ENCODE results near the gene TICAM2. TPM values are rescaled to one million over a fixed set of nuclear protein-coding genes. Genes with fewer than 3 reads are reported as not detected.

TICAM2 gene
- total and polyA plus RNA-seq, 2 of the 8 experiments (the other 6 are each of a cell fraction or from before 2014, with no cell fraction given) = 0.02 TPM; not detected in 1

DNA sequence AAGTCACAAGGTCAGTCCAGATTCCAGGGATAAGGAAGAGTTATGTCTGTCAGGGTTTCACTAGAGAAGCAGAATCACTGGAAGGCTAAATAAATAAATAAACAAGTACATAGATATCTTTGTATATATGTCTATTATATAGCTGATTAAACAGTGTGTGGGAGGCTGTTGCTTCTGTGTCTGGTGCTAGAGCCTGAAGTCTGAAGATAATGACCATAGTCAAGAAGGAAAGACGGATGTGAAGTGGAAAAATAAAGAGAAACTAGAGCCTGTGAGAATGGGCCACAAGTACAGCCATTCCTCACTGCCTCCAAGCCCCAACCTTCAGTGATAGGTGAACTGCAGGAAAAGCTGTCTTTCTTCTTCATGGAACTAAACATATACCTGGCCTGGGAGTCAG lies 27.6 kb upstream of the TICAM2 start:
- H3K14ac ChIP-seq (ENCODE audit: insufficient read length) = no peak overlapping the region
- no peaks in the 10 kb centered on the region for H3K79me1 ChIP-seq (ENCODE audit: low read depth, low read length)
- 80% methylated on average over 1 of the region's 1 CpG; no CpG with 5 or more reads in 1 of the 2 experiments for WGBS, 2 experiments (ENCODE audit: extremely low coverage in 1 of 2, insufficient coverage in 1 of 2, insufficient read length in 1 of 2, insufficient replicate concordance in 2 of 2, low coverage in 1 of 2, low lambda C conversion rate in 2 of 2, missing lambda C conversion rate in 1 of 2)
- H3K4me1 ChIP-seq (replicated peaks in 1 of 4; ENCODE audit: control insufficient read depth in 3 of 4, insufficient read depth in 4 of 4, low read length in 3 of 4) = peaks cover 0 to 4% (median 1%) of the 10 kb centered on the region in 4 experiments; a peak in 4 of 7 replicates
- H4K20me1 ChIP-seq (replicated peaks in 1 of 2; ENCODE audit: control insufficient read depth in 1 of 2, insufficient read depth in 2 of 2, low read length in 2 of 2) = no peaks in the 10 kb centered on the region
- no peak overlapping the region for H4K91ac ChIP-seq (replicated peaks; ENCODE audit: insufficient read length, low read length)
- no peaks in the 10 kb centered on the region for H3K27me3 ChIP-seq (replicated peaks in 1 of 4; ENCODE audit: control insufficient read depth in 3 of 4, extremely low read depth in 1 of 4, insufficient read depth in 3 of 4, low read length in 3 of 4)
- H2BK5ac ChIP-seq (ENCODE audit: low read depth, low read length) = no peak overlapping the region
- H3K18ac ChIP-seq (ENCODE audit: extremely low read depth, low read length) = no peak overlapping the region
- peaks cover 0 to 18% of the 10 kb centered on the region in 2 experiments; a peak in 3 of 4 replicates for H3K79me2 ChIP-seq (ENCODE audit: control insufficient read depth in 1 of 2, insufficient read depth in 2 of 2, low read length in 2 of 2)
- H2BK12ac ChIP-seq (ENCODE audit: low read depth, low read length) = no peak overlapping the region
- H3K4ac ChIP-seq (replicated peaks; ENCODE audit: insufficient read length, low read depth, low read length) = no peak overlapping the region
- no peak overlapping the region for H2BK20ac ChIP-seq (ENCODE audit: low read length)
- no peaks in the 10 kb centered on the region for H3K36me3 ChIP-seq (ENCODE audit: control insufficient read depth in 2 of 4, insufficient read depth in 4 of 4, low read length in 3 of 4)
- no peaks in the 10 kb centered on the region for H3K9me3 ChIP-seq (ENCODE audit: insufficient read depth in 2 of 2, low read depth in 1 of 2, low read length in 1 of 2)
- H2BK120ac ChIP-seq (replicated peaks; ENCODE audit: low read depth, low read length) = no peak overlapping the region
- H3K9ac ChIP-seq (replicated peaks in 1 of 4; ENCODE audit: extremely low read depth in 1 of 4, low read depth in 3 of 4, low read length in 3 of 4) = no peak overlapping the region
- H2BK15ac ChIP-seq (ENCODE audit: low read length) = no peak overlapping the region
- no peak for DNase-seq (ENCODE audit: low read depth in 1 of 2, low spot score in 2 of 2)
- CTCF ChIA-PET (ENCODE audit: partially characterized antibody) = interaction anchor here (0.6 to 2.2 kb wide), 10 partner anchors 11 to 438 kb away, joined by 3 to 7 read pairs (median 4); no protein-coding TSS in a partner anchor
- no peak for FAIRE-seq
- H4K5ac ChIP-seq (ENCODE audit: insufficient read length, low read depth, low read length) = no peak overlapping the region
- no peak overlapping the region for H3K23ac ChIP-seq (ENCODE audit: insufficient read length)
- H3K56ac ChIP-seq (replicated peaks; ENCODE audit: insufficient read length, low read depth, low read length) = no peak overlapping the region
- POLR2A ChIA-PET (ENCODE audit: partially characterized antibody) = interaction anchor here (2.1 kb wide), 1 partner anchor 85 kb away, joined by 5 read pairs; the partner anchor contains the start of gene FEM1C
- no peak overlapping the region for H3K4me2 ChIP-seq (ENCODE audit: insufficient read depth in 1 of 2, low read depth in 2 of 2, low read length in 2 of 2)
- no peak overlapping the region for H3K4me3 ChIP-seq (ENCODE audit: extremely low read depth in 1 of 4, insufficient read depth in 2 of 4, low read depth in 3 of 4, low read length in 4 of 4)
- no peak overlapping the region for H2AFZ ChIP-seq (ENCODE audit: low read length)
- no peak overlapping the region for H4K8ac ChIP-seq (ENCODE audit: extremely low read depth, insufficient read depth, low read length)
- H3K23me2 ChIP-seq (ENCODE audit: low read depth, low read length) = peaks cover under 1% of the 10 kb centered on the region; the same call in 1 of the 2 replicates
- no peak overlapping the region for H2AK5ac ChIP-seq (ENCODE audit: low read depth, low read length)
- no peak overlapping the region for H3K27ac ChIP-seq (ENCODE audit: low read depth, low read length)
- TF ChIP-seq CEBPB (IDR thresholded peaks at IDR 0.05; ENCODE audit: low read depth, low read length) = no peak
- TF ChIP-seq SIX5 (IDR thresholded peaks at IDR 0.05; ENCODE audit: low read depth, low read length) = no peak
- TF ChIP-seq NANOG (IDR thresholded peaks at IDR 0.05; ENCODE audit: insufficient read depth, low read depth, low read length, poor library complexity, severe bottlenecking) = no peak
- no peak for TF ChIP-seq EZH2 (IDR thresholded peaks at IDR 0.05; ENCODE audit: low read depth, low read length, severe bottlenecking)
- TF ChIP-seq SP4 (IDR thresholded peaks at IDR 0.05; ENCODE audit: low read length) = no peak
- TF ChIP-seq POLR2A (IDR thresholded peaks at IDR 0.05; ENCODE audit: control extremely low read depth in 1 of 2, low read depth in 2 of 2, low read length in 2 of 2) = no peak
- TF ChIP-seq FOSL1 (IDR thresholded peaks at IDR 0.05; ENCODE audit: insufficient read depth, low read depth, low read length) = no peak
- no peak for TF ChIP-seq POU5F1 (IDR thresholded peaks at IDR 0.05; ENCODE audit: low read depth, low read length)
- no peak for TF ChIP-seq HDAC6 (IDR thresholded peaks at IDR 0.05; ENCODE audit: low read depth, low read length)
- TF ChIP-seq TAF1 (IDR thresholded peaks at IDR 0.05; ENCODE audit: low read depth, low read length) = no peak
- TF ChIP-seq YY1 (IDR thresholded peaks at IDR 0.05; ENCODE audit: low read depth, low read length) = no peak
- TF ChIP-seq EGR1 (IDR thresholded peaks at IDR 0.05; ENCODE audit: borderline replicate concordance, low read depth, low read length) = no peak
- TF ChIP-seq TAF7 (optimal IDR thresholded peaks at IDR 0.05; ENCODE audit: borderline replicate concordance, low read depth, low read length) = no peak
- TF ChIP-seq MAFK (IDR thresholded peaks at IDR 0.05; ENCODE audit: low read depth, low read length) = no peak
- TF ChIP-seq ASH2L (IDR thresholded peaks at IDR 0.05; ENCODE audit: low read length) = no peak

All from H1 (cell line).